Calu3 (cell line): ENCODE data around the gene DDAH1. TPM values are rescaled to one million over a fixed set of nuclear protein-coding genes. Genes with fewer than 3 reads are reported as not detected.

Experiments used
- BruUV-seq: library from RNA; stranded (reverse); fragments of 400-500 nt; replicated peaks from 2 replicates; lab custom pipeline; 2021; lab: Mats Ljungman, UMichigan
- CTCF ChIA-PET: fragments of 300-600 bp; sonication (Branson Sonifier 250); formaldehyde crosslinking; loops from one replicate; lab custom pipeline; 2022; ENCODE audit warnings: antibody characterized with exemption; lab: Charles Lee
- DNase-seq: peaks from one replicate; pipeline ENCODE4 v3.0.0; 2022
- H3K27ac Mint-ChIP-seq: one replicate; pipeline ENCODE4 v1.8.0; 2022; ENCODE audit warnings: mixed read lengths; ENCODE audit not compliant: unreplicated experiment
- H3K27me3 Mint-ChIP-seq: one replicate; pipeline ENCODE4 v1.8.0; 2022; ENCODE audit warnings: mixed read lengths; ENCODE audit not compliant: unreplicated experiment
- H3K36me3 Mint-ChIP-seq: one replicate; pipeline ENCODE4 v1.8.0; 2022; ENCODE audit warnings: mild to moderate bottlenecking, moderate library complexity, mixed read lengths; ENCODE audit not compliant: insufficient read depth, unreplicated experiment
- H3K4me1 Mint-ChIP-seq: one replicate; pipeline ENCODE4 v1.8.0; 2022; ENCODE audit warnings: mild to moderate bottlenecking, low read depth, mixed read lengths; ENCODE audit not compliant: unreplicated experiment
- H3K4me3 Mint-ChIP-seq: one replicate; pipeline ENCODE4 v1.8.0; 2022; ENCODE audit warnings: mild to moderate bottlenecking, low read depth, moderate library complexity, mixed read lengths; ENCODE audit not compliant: unreplicated experiment
- H3K9me3 Mint-ChIP-seq: one replicate; pipeline ENCODE4 v1.8.0; 2022; ENCODE audit warnings: low read depth, mixed read lengths; ENCODE audit not compliant: unreplicated experiment
- CTCF ChIP-seq: fragments of 200-600 bp; IDR thresholded peaks from one replicate; pipeline ENCODE4 v1.8.0; 2022; ENCODE audit warnings: antibody characterized with exemption; ENCODE audit not compliant: unreplicated experiment
- intact Hi-C: fragments of 100-400 bp; cut with micrococcal nuclease; formaldehyde crosslinking; loops from one replicate; pipeline ENCODE4 v1.10.0; 2022; ENCODE audit not compliant: unreplicated experiment
- total RNA-seq: library from RNA; stranded (reverse); gene quantifications from 2 replicates; pipeline ENCODE4 v1.2.3, GENCODE V29; 2022

DDAH1 gene
- total RNA-seq, 1 experiment from 2014 or later, result 84.1 TPM

GRCh38 chr1:85366391-85367170 is 98.4 kb downstream of the DDAH1 start:
- no peak for DNase-seq
- Mint-ChIP-seq H3K4me1 (peaks cover 61% of the 10 kb centered on the region), H3K27me3 (no peaks in the 10 kb centered on the region), H3K9me3 (peaks cover 2% of the 10 kb centered on the region), H3K4me3 (no peak overlapping the region), H3K36me3 (no peaks in the 10 kb centered on the region), H3K27ac (peak overlapping the region; percentile 29)
- CTCF ChIA-PET, result interaction anchor here (0.5 kb wide), 1 partner anchor 834 kb away, joined by 3 read pairs; no protein-coding TSS in a partner anchor
- TF ChIP-seq CTCF, result no peak
- no TSS peak for BruUV-seq
- intact Hi-C loops, result no loop called here

DNA sequence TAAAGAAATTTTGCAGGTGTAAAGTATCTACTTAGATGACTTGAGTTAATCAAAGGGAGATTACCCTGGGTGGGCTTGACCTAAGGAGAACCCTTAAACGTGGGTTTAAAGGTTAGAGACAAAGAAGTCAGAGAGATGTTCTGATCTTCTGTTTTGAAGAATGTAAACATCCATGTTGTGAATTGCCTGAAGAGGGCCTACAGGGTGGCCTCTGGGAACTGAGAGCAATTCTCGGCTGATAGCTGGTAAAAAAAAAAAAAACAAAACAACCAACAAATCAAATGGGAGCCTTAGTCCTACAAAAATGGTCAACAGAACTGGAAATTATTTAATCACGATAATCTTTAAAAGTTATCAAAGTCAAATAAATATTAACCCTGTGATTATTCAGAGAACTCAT is 99.1 kb downstream of the DDAH1 start:
- TF ChIP-seq CTCF, result no peak
- intact Hi-C loops, result no loop called here
- H3K4me1 Mint-ChIP-seq, result peaks cover 61% of the 10 kb centered on the region
- BruUV-seq, result no TSS peak
- peak overlapping the region; percentile 29 for H3K27ac Mint-ChIP-seq
- CTCF ChIA-PET, result interaction anchor here (0.5 kb wide), 1 partner anchor 835 kb away, joined by 3 read pairs; no protein-coding TSS in a partner anchor
- DNase-seq, result no peak
- no peak overlapping the region for H3K4me3 Mint-ChIP-seq
- no peaks in the 10 kb centered on the region for H3K36me3 Mint-ChIP-seq
- H3K27me3 Mint-ChIP-seq, result no peaks in the 10 kb centered on the region
- peaks cover 2% of the 10 kb centered on the region for H3K9me3 Mint-ChIP-seq

DNA sequence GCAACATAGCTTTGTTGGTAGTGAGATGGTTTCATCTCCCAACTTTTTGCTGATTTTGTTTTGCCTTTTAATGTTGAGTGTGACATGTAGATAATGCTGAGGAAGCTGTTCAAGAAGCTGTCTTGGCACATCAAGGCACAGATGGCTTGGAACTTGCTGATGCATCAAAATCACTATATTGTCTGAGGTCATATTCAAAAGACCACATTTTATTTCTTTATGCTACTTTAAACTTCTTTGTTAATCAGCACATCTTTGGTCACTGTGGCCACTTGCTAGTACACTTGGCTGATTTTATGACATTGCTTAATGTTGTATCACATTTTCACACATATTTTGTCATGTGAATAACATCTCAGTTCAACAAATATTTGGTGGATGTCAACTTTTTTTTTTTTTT is 101.4 kb downstream of the DDAH1 start:
- peaks cover 66% of the 10 kb centered on the region for H3K4me1 Mint-ChIP-seq
- H3K4me3 Mint-ChIP-seq, result no peak overlapping the region
- peaks cover 2% of the 10 kb centered on the region for H3K9me3 Mint-ChIP-seq
- no peak overlapping the region for H3K27ac Mint-ChIP-seq
- BruUV-seq, result no TSS peak
- CTCF ChIA-PET, result interaction anchor here (0.5 to 1.2 kb wide), 2 partner anchors 51 to 100 kb away, joined by 3 read pairs; no protein-coding TSS in a partner anchor
- no peaks in the 10 kb centered on the region for H3K36me3 Mint-ChIP-seq
- no peaks in the 10 kb centered on the region for H3K27me3 Mint-ChIP-seq
- DNase-seq, result no peak
- no peak for TF ChIP-seq CTCF
- intact Hi-C loops, result loop anchor here (5.0 kb wide), 1 partner anchor 34 kb away; no protein-coding TSS in a partner anchor

DNA sequence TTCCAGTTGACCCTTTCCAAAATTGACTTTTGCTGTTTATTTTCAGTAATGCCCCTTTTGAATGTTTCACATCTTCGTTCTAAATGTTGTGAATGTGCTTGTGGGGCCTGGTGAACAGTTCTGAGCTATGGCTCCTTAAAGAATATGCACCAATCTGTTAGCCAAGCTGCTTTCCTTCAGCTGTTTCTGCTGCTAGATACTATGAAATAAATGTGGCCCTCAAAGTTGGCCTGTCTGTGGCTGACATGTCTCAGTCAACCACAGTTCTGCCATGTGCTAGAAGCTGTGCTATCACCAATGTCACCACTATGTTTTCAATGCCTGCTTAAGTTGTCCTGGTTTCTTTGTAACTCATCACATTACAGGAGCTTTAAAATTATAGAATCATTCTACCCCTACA is 101.9 kb downstream of the DDAH1 start:
- peaks cover 2% of the 10 kb centered on the region for H3K9me3 Mint-ChIP-seq
- CTCF ChIA-PET, result interaction anchor here (0.5 to 3.2 kb wide), 3 partner anchors 10 to 101 kb away, joined by 3 to 12 read pairs (median 3); no protein-coding TSS in a partner anchor
- intact Hi-C loops, result loop anchor here (5.0 kb wide), 1 partner anchor 34 kb away; no protein-coding TSS in a partner anchor
- peaks cover 67% of the 10 kb centered on the region for H3K4me1 Mint-ChIP-seq
- TF ChIP-seq CTCF, result no peak
- no peak for DNase-seq
- no peaks in the 10 kb centered on the region for H3K27me3 Mint-ChIP-seq
- no peak overlapping the region for H3K4me3 Mint-ChIP-seq
- BruUV-seq, result no TSS peak
- H3K27ac Mint-ChIP-seq, result no peak overlapping the region
- no peaks in the 10 kb centered on the region for H3K36me3 Mint-ChIP-seq
